Measurements from ENCODE around the gene CEP170B.
"Not testable (repeated sequence)": the region's sequence is repeated elsewhere in the genome, so short reads cannot be mapped to it uniquely, and the experiment has no call there.

The CEP170B gene

DNA sequence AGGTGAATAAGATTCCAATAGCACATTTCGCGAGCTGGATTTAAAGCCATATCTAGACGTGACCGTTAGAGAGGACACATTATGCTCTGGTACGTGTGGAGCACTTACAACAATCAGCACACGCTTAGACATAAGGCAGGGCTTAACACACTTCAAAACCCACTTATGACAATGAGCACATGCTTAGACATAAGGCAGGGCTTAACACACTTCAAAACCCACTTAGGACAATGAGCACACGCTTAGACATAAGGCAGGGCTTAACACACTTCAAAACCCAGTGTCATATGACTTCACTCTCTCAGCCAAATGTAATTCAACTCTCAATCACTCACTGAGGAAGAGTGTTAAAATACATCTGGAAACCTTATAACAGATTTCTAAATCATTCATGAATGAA lies 48.4 kb downstream of the CEP170B start:
- DNase-seq (ENCODE audit: low read depth in 2 of 2), result no peak

DNA sequence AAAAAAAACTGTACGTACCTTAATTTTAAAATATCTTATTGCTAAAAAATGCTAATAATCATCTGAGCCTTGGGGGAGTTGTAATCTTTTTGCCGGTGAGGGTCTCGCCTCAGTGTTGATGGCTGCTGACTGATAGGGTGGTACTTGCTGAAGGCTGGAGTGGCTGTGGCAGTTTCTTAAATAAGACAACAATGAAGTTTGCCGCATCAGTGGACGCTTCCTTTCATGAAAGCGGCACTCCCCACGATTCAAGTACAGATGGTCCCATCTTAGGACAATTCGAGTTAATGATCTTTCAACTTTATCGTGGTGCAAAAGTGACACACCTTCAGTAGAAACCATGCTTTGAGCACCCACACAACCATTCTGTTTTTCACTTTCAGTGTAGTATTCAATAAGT lies 52.0 kb downstream of the CEP170B start:
- DNase-seq (ENCODE audit: low read depth in 2 of 2), result no peak

GRCh38 chr14:104917993-104918392 lies 52.9 kb downstream of the CEP170B start:
- DNase-seq (ENCODE audit: low read depth in 2 of 2), result no peak

DNA sequence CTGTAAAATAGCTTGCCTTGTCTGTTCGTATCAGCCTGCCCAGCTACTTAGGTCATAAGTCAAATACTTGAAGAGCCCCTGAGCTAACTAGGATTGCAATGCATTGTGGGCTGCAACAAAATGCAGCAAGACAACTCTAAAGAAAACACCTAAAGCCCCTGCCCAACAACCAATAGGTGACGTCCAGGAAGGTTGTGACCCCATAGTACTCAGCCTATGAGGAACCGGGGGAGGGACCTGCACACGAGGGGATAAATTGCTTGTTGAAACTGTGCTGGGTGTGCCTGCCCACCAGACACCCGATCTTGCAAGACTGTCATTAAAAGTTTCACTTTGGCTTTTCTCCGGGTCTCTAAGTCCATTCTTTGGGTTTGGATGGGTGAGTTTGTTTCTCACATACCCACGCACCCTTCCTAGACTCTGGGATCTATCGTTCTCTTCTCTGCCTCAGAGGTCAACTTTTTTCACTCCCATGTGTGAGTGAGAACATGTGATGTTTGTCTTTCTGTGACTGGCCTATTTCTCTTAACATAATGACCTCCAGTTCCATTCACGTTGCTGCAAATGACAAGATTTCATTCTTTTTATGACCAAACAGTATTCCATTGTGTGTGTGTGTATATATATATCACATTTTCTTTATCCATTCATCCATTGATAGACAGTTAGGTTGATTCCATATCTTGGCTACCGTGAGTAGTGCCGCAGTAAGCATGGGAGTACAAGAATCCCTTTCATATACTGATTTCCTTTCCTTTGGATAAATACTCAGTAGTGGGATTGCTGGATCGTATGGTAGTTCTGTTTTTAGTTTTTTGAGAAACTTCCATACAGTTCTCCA lies 54.3 kb downstream of the CEP170B start:
- not testable (repeated sequence) for DNase-seq (ENCODE audit: low read depth in 2 of 2)

GRCh38 chr14:104919993-104920315 lies 54.9 kb downstream of the CEP170B start:
- no peak for DNase-seq (ENCODE audit: low read depth in 2 of 2)

DNA sequence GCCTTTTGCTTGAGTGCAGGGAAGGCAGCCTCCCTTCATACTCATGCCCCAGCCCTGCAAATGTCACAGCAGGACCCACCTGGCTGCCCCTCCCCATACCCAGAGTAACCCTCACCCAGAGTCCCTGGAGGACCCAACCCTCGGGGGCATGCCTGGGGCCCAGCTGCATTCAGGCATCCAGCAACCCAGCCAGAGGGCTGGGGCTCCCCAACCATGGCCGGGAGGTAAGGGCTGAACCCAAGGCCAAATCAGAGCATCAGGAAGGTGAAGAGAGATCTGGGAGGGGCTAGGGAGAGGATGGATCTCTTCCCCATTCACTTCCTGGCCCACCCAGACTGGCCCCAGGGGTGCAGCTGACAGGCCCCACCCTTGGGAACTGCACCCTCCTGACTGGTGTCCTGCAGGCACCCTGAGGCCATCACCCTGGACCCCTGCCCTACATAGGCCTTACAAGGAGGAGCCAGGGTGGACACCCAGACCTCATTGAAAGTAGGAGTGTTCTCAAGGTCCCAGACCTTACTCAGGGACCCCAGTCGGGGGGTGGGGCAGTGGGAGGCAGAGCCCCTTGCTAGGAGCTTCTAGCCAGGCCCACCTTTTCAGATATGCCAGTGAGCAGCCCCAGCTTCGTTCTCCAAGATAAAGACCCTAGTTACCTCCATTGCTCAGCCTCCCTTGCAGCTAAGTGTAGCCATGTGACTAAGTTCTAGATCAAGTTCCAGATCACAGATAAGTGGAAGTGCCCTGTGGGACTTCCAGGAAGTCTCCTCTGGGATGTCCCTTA lies 58.8 kb downstream of the CEP170B start:
- no peak for DNase-seq (ENCODE audit: low read depth in 2 of 2)

GRCh38 chr14:104924421-104925213 lies 59.5 kb downstream of the CEP170B start, which contains the start of gene PLD4:
PLD4 (plus strand) TSS chr14:104924879; CDS start chr14:104927141, 2,262 bp downstream.
- no peak for DNase-seq (ENCODE audit: low read depth in 2 of 2)

GRCh38 chr14:104925214-104925854 lies 60.3 kb downstream of the CEP170B start:
- no peak for DNase-seq (ENCODE audit: low read depth in 2 of 2)

- no peak for DNase-seq (ENCODE audit: low read depth in 2 of 2)
These were observed 61.0 kb downstream of the CEP170B start for GRCh38 chr14:104925855-104926609.

DNA sequence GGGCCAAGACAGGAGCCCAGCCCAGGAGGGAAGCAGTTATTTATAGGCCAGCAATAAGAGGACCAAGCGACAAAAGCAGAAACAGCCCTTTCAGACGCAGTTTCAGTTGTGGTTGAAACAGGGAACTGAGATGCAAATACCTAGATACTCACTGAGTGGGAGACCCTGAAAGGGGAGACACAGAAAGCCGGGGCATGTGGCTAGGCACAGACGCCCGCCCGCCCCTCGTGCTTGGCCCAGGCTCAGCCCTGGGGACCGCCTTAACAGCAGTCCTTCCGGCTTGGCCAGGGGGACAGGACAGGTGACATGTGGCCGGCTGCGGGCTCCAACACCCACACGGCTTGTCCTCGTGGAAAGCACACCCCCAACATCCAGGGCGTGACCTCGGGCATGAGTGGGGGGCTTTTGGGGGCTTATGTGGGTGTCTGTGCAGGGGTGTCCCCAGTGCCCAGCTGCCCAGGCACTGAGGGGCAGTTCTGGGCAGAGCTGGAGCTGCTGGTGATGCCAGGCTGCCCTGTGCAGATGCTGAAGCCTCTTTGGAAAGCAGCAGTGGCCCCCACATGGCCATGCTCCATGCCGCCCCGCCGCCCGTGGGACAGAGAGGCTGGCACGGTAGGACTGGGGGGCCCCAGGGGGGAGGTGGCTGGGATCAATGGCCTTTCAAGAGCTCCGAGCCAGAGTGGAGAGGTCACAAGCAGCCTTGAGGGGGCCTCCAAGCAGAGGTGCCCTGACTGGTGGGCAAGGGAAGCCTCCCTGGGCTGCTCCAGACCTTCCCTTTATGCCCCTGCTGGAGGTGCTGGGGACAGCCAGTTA lies 61.8 kb downstream of the CEP170B start:
- no peak for DNase-seq (ENCODE audit: low read depth in 2 of 2)

GRCh38 chr14:104927432-104927816 lies 62.4 kb downstream of the CEP170B start:
- DNase-seq (ENCODE audit: low read depth in 2 of 2), result no peak

DNA sequence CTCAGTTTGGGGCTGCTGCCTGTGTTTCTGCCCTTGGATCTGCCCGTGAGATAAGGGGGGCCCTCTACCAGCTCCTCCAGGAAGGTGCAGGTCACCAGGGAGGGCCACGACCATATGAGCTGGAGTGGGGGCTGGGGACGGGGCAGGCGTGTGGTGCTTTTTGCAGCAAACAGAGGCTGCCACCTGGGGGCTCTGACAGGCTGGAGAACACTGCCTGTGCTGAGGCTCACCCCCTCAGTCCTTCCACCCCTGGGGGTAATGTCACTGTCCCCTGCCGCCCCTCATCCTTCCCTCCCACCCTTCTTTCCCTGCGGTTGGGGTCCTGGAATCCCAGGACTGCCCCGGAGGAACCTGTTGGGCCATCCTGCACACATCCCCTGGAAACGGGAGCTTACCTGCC lies 62.8 kb downstream of the CEP170B start:
- DNase-seq (ENCODE audit: low read depth in 2 of 2), result no peak

GRCh38 chr14:104928391-104929133 lies 63.5 kb downstream of the CEP170B start:
- no peak for DNase-seq (ENCODE audit: low read depth in 2 of 2)

- no peak for DNase-seq (ENCODE audit: low read depth in 2 of 2)
These were observed 64.5 kb downstream of the CEP170B start for GRCh38 chr14:104929268-104930230.

DNA sequence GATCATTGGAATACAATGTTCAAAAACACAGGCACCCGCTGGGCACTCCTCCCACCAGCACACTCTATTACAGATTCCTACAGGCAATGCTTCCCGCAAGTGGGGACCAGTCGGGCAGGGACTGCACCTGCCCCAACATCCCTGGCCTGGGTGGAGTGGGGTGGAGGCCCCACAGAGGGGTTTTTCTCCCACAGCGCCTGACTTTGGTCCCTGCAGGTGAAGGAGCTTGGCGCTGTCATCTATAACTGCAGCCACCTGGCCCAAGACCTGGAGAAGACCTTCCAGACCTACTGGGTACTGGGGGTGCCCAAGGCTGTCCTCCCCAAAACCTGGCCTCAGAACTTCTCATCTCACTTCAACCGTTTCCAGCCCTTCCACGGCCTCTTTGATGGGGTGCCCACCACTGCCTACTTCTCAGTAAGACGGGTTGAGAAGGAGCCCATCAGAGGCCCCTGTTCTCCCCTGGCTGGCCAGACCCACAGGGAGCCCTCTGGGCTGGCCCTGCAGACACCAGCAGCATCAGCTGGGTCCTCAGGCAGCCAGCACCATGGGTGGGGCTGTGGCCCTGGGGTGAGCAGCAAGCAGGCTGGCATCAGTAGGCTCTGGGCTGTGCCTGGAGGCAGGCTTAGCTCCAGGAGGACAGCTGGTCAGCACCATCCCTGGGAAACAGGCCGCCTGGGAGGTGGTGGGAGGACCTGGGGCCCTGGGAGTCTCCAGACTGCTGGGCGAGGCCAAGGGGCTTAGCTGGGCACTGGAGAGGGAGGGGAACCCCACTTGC lies 65.6 kb downstream of the CEP170B start:
- DNase-seq (ENCODE audit: low read depth in 2 of 2), result no peak

DNA sequence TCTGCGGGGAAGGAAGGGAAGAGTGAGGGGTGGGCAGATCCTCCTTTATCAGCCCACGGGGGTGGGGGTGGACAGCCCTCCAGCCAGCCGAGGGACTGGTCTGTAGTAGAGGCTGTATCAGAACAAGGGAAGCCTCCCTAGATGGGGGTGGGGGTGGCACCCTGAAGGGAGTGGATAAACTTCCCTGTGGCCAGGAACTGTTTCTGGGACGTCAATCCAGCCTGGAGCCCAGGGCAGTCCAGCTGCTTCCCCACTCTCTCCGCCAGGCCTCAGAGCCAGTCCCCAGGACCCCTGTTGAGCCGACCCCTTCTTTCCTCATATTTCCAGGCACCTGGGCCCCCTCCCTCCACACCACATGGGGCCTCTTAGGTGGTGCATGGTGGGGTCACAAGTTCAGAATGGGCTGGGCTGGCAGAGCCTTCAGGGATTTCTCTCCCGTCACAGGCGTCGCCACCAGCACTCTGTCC lies 66.3 kb downstream of the CEP170B start:
- DNase-seq (ENCODE audit: low read depth in 2 of 2), result no peak

All from fibroblast of skin of left biceps (primary cell).